NCI-H69 (cell line): ENCODE results near the gene C11orf71.

ENCODE experiments used
- DNase-seq: peaks from one replicate; lab custom pipeline; 2025; lab: John Stamatoyannopoulos, UW

Gene C11orf71

DNA sequence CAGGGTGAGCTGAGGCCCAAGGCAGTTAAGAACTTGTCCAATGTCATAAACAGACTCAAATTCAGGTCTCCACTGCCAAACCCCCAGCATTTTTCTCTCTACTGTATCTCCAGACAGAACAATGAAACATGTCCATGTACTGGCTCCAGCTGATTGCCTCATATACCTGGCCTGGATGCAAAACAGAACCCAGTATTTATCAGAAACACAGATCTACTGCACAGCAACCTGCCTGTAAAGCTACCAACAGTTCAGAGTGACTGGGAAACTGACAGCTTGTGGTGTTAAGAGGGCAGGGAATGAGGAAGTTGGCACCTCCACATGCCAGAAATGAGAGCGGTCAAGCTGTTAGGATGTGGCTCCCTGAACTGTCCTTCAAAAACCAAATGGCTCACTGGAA is 41.6 kb downstream of the C11orf71 start:
- DNase-seq = peak; percentile 18

- no peak for DNase-seq
Measured at GRCh38 chr11:114354076-114354475, 46.2 kb downstream of the C11orf71 start.

DNA sequence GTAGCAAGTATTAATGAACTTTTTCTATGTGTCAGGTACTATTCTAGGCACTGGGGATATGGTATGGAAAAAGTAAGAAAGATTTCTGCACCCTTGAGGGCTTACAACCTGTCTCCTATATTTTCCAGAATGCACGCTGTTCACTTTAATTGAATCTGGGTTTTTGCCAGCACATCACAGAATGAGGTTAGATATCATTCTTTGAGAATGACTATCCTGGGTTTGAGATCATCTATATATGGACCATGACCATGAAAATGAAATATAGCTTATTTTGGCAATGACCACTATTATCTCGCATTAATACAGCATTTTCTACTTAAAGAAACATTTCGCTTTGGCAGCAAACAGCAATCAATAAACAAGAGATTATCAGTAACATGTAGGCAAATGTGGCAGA is 46.9 kb downstream of the C11orf71 start:
- no peak for DNase-seq

DNA sequence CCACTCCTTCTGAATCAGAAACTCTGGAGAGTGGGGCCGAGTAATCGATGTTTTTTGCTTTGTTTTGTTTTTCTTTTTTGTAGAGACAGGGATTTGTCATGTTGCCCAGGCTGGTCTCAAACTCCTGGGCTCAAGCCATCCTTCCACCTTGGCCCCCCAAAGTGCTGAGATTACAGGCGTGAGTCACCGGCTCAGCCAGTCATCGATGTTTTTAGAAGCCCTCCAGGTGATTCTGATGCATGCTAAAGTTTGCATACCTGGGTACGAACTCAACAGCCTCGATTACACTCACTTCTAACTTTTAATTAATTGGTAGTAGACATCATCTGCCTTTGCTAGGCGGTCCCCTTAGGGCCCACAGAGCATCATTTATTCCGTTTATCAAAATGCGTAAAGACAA is 50.3 kb downstream of the C11orf71 start:
- DNase-seq = no peak
